Measurements from ENCODE around the gene TCF15.
"Not testable (repeated sequence)": the region's sequence is repeated elsewhere in the genome, so short reads cannot be mapped to it uniquely, and the experiment has no call there.

Gene TCF15

DNA sequence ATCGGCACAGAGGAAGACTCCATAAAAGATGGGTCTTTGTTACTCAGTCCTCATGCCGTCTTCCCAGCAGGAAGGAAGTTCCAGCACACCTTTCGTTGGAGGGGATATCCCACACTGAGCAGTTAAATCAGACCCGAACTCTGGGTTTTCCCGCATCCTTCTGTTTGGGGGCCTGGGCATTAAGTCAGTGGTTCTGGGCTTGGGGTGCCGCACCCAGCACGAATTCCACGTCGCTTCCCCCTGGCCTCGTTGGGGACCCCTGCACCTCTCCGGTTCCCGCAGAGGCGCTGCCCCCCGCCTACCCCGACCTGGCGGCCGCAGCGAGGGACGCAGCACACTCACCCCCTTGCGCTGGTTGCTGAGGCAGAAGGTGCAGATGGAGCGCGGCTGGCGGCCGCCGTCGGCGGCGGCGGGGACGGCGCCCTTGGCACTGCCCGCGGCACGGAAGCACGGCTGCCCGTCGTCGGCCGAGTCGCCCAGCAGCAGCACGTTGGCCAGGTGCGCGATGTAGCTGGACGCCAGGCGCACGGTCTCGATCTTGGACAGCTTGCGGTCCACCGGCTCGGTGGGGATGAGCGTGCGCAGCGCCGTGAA is 641 bp downstream of the TCF15 start:
- DNase-seq, result no peak

DNA sequence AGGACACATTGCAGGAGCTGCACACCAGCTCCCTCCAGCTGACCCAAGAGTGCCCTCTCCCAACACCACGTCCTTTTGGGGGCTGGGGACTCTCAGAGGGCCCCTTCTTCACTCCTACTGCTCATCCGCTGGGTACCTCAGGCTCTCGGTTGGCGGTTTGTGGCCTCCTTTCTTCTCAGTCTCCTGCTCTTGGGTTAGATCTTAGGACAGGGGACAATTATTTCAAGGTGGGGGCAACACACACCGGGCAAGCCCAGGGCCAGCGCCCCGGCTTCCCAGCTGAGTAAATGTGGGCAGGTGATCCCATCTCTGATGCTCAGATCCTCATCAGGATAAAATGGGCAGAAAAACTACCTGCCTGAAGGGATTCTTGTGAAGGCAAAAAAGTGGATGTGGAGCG is 1.1 kb downstream of the TCF15 start:
- DNase-seq, result no peak

DNA sequence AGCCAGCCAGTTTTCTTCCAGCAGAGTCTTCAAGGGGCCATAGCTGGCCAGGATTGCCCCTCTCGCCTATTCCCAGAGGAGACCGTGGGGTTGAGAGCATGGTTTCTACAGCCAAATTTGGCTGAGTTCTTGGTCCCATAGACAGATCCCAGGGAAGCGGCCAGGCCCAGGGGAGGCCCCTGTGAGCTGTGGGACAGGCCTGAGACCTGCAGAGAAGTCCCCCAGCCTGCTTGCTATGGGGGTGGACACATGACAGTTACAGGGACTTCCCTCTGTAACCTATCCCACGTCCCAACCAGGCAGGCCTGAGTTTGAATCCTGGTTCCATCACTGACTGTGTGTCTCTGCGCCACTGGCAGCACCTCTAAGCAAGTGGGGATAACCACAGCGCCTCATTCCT is 2.6 kb downstream of the TCF15 start:
- DNase-seq, result no peak

DNA sequence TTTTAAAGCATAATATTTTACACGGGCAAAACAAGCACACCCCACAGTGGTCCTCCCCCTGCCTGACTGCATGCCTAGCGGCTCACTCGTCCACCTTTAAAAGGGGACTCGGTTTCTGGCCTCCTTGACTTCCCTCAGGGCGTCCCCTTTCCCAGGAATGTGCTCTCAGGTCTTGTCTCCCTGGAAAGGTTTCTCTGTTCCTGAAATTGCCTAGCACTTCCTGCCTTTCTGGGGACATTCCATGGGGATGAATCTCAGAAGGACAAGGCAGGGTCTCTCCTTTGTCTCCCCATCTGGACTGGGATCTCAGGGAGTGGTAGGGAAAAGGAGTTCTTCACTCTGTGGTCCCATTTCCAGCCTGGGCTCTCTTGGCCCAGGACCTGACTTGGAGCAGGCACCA is 4.9 kb downstream of the TCF15 start:
- no peak for DNase-seq

DNA sequence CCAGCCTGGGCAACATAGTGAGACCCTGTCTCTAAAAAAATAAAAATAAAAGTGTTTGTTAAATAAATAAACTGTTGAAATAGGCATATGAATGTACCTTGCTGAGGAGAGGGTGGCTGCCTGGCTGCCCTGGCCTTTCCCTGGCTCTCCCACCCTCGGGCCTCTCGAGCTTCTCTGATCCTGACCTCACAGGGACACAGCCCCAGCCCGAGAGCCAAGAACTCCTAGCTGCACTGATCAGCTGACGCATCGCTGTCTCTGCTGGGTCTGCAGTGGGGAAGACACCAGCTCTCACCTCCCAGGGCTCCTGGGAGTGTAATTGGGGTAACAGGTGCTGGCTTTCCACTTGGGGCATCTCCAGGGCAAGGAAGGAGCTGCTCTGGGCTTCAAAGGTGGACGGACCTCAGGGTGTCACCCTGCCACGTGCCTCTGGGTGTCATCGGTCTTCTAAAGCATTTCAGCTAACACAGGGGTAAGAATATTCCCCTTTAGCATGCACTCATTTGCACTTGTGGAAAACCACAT is 6.9 kb downstream of the TCF15 start:
- DNase-seq, result peak; percentile 8

DNA sequence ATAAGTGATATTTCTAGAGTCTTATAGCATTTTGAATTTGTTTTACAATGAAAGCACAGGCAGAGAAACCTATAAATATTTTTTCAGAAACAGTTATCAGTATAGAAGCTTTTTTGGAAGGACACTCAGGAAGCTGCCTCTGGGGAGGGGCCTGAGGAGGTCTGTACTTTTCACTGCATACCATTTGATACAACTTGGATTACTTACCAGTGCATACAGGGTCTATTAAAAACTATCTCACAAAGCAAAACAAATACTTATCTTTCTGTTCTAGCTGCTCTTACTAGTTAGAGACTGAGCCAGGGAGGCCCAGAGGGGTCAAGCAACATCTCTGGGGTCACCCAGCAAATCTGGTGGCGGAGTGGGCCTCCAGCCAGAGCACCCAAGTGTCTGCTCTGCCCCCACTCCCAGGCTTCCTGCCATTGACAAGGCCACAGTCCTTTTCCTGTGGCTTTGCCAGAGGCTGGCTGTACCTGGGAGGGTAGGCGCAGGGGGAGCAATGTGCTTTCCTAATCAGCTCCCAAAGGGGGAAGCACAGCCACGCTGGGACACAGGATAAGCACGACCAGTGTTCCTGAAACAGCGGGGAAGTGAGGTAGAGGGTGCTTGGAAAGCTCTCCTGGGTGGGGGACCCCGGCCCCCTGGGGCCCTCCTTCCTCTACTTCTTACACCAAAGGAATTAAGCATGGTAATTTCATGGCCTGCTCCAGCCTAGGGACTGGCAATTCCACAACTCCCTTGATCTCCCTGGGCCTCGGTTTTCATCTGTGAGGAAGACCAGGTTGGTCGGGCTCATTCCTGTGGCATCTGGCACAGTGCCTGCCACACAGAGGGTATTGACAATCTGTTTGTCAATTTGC is 7.8 kb downstream of the TCF15 start:
- DNase-seq, result no peak

DNA sequence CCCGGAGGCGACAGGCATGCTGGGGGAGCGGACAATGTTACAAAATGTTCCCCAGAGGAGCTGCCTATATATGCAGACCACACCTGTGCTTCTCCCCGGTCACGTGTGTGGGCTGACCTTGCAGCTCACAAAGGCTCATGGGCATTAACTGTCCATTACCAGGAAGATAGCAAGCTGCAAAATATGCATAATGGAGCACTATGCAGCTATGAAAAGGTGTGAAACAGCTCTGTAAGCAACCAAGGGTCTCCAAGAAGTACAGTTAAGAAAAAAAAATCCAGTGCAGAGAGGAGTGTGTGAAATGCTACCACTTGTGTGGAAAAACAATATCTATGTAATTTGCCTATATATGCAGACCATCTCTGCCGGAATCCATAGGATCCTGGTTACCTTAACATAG is 9.4 kb downstream of the TCF15 start:
- no peak for DNase-seq

DNA sequence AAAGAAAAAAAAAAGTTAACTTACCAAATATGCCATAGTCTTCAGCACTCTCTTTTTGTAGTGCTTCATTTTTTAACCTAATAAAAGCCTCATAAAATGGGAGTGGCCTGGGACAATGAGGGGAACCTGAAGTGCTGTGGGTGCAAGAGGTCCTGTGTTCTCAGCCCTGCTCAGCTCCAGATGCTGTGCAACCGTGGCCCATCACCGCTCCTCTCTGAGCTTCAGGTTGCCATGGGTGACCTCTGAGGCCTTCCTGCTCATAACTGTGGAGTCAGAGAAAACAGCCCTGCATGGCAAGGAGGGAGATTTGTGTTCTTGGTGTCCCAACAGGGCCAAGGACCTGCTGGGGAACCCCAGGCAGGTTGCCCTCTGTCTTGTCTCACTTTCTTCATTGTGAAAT is 10.0 kb downstream of the TCF15 start:
- DNase-seq, result no peak

DNA sequence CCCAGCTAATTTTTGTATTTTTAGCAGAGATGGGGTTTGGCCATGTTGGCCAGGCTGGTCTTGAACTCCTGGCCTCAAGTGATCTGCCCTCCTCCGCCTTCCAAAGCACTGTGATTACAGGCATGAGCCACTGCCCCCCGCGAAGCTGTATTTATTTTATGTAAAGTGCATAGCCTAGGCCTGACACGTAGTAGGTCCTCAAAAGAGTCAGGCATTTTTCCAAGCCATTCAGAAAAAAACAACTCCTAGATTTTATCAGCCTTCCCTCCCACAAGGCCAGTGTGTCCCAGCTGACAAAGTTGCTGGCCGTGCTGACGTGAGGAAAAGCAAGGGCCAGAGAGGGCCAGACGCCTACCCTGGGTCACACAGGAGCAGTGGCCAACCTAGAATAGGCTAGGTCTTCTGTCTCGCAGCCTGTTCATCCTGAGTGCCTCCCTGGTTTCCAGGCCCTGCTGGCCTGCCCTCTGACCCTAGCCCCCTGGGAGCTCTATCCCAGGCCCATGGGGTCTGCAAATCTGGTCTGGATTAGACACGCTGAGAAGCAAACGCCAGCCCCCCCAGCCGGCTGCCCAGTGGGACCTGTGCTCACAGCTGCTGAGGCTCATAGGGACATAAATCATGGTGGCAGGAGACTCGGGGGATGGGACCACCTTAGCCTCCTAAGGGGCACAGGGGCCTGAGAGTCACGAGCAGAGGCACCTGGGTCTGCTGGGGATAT is 11.8 kb downstream of the TCF15 start:
- no peak for DNase-seq

DNA sequence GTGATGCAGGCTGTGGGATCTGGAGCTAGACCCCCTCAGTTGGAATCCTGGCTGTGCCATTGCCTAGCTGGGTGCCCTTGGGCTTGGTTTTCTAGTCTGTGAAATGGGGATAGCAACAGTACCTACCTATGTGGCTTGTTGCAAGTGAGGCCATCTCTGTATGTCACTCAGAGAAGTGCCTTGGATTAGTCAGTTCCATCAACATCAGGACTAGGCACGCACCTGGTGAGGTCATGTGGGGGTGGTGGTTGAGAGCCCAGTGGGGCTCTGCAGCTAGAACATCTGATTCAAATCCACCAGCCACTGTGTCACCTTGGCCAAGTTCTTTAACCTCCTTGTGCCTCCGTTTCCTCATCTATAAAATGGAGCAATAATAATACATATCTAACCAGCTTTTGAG is 12.5 kb downstream of the TCF15 start:
- no peak for DNase-seq

DNA sequence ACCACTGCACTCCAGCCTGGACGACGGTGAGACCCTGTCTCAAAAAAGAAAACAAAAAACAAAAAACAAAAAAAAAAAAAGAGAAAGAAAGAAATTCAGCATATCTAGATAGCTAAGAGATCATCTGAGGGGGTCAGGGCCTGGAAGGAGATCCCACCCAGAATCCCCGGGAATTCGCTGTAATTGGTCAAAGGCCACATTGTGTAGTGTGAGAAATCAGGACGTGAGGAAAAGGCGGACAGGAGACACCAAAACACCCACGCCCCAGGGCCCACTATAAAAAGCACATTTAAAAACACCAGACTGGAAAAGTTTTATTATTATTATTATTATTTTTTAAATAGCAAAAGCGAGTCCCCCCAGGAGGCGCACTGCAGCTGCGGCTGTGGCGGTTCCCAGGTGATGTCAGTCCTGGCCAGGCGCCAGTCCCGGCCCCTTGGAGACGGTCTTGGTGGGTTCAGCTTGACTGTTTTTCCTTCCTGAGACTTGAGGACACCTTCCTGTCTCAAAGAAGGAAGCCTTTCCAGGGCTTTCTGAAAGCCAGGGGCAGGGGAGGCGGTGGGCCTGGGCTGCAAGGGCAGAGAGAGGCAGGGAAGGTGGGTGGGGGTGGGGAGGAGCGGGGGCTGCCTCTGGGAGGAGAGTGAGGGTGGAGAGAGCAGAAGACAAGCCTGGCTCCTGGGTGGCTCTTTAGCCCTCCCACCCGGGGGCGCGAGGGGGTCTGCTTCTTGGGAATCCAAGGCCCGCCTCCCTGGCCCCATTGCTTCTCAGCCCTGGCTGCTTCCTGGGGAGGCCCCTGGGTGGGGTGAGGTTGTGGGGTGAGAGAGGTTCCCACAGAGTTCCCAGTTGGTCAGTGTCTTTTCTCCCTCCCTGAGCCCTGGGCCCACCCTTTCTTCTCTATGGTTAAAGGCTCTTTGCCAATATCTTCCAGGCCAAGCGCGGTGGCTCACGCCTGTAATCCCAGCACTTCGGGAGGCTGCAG is 14.5 kb downstream of the TCF15 start:
- DNase-seq, result no peak

DNA sequence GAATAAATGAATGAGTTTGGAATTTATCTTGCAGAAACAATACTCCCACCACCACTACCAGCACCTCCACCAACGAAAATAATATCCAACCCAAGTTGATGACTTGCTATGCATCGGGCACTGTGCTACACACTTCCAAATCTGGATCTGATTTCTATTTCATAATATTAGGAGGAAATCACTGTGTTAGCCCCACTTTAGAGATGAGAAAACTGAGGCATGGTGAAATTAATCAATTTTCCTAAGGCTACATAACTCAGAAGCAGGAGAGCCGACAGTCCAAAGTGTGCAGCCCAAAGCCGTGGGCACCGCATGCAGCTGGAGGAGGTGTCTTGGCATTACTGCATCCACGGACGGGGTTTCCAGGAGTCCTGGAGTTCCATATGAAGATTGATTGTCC is 17.6 kb downstream of the TCF15 start:
- no peak for DNase-seq

DNA sequence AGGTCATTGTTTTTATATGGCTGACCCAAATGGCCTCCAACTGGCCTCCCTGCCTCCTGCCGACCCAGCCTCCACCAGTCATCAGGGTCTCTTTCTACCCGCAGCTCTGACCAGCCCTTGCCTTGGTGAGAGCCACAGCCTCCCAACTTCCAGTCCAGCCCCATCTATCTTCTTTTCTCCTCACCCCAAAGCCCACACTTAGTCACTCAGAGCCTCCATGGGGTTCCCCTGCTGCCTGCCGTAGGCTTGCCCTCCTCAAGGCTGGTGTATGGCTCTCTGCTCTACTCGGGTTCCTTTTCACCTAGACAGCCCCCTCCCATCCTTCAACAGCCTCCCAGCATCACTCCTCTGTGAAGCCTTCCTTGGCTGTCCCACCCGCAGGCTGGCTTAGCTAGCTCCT is 18.2 kb downstream of the TCF15 start:
- no peak for DNase-seq

DNA sequence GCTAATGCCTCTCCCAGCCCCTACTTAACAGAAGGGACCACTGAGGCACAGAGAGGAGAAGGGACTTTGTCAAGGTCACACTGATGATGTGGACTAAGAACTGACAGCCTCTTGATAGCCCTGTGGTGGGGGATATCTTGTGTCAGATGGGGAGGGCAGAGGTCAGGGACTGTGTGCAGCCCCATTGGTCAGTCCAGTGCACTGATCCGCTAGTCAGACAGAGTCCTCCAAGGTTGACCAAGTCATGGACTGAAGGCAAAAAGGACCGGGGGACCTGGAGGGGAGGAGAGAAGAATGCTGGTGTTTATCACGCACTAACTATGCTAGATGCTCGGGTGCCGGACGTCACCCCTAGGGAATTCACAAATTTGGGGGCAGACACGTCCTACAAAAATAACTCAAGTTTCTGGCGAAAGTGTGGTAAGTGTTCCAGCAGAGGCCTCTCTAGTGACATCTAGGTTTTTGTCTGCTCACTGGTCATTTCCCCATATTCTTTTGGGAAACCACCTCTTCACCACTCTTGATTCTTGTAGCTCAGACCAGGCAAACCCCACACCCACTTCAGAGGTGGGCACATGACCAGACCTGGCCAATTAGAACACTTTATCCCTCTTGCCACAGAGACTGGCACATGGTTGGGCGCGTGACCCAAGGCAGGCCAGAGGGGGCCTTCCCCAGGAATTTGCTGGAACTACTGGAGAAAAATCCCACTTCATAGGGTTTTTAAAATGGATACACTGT is 21.0 kb downstream of the TCF15 start:
- DNase-seq, result peak; percentile 66

DNA sequence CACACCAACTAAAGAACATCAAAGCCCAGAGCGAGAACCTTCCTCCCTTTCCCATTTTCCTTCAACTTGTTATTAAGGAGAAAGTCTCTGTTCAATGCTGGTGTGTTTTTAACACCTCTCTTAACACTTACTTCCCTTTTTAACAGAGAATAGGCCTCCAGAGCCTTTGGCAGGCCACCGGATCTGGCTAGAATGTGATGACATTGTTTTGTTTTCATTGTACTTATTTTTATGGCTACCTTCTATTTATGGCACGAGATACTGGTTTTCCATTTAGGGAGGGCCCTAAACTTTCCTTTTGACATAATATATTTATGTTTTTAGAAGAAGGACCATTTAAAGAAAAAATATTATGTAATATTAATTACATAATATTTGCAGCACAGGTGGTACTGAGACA is 21.6 kb downstream of the TCF15 start:
- DNase-seq, result peak; percentile 74

DNA sequence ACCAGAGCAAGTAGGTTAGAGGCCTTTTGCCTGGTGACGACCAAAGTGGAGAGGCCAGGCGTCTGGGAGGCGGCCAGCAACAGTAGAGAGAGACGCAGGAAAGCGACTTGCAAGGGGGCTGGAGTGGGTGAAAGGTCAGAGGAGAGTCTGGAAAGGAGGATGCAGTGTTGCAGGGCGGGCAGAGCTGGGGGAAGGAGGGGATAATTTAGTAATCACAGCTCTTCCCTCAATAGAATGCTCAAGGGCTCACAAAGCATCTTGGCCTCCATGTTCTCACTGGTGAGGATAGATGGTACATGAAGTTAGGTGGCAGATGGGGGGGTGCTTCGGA is 25.2 kb downstream of the TCF15 start:
- DNase-seq, result no peak

DNA sequence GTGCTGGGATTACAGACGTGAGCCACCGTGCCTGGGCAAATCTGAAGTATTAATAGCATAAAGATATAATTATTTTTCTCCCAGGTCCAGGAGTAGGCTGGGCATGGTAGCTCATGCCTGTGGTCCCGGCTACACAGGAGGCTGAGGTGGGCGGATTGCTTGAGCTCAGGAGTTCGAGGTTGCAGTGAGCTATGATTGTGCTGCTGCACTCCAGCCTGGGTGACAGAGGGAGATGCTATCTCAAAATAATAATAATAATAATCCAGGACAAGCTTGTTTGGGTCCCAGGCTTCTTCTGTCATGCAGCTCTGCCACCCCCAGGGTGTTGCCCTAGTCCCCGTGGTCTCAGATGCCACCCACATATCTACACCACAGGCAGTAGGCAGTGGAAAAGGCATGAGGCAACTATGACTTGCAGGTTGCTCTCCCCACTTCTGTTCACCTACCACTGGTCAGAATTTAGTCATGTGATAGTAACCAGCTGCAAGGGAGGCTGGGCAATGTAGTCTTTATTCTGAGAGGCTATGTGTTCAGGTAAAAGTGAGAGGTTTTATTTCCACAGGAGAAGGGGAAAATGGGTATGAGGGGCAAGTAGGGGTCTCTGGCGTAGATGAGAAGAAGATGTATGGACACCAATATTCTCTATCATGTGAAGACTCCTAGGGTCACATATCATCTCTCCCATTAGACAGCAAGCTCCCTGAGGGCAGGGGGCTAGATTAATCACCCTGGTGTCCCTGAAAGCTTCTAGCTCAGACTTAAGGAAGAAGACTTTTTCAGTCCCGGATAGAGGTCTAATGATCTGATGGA is 25.7 kb downstream of the TCF15 start:
- DNase-seq, result peak; percentile 37

DNA sequence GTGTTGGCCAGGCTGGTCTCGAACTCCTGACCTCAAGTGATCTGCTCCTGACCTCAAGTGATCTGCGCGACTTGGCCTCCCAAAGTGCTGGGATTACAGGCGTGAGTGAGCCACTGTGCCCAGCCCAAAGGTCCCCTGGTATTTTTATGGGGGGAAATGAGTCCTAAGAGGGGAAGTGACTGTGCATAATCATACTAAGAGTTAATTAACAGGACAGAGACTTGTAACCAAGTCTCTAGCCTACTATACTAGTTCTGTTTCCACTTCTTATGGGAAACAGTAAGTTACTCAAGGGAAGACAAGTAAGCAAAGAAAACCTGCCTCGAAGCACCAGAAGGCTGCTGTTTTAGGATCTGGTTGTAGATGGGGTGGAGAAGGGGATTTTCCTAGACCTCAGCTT is 27.9 kb downstream of the TCF15 start:
- peak; percentile 30 for DNase-seq

DNA sequence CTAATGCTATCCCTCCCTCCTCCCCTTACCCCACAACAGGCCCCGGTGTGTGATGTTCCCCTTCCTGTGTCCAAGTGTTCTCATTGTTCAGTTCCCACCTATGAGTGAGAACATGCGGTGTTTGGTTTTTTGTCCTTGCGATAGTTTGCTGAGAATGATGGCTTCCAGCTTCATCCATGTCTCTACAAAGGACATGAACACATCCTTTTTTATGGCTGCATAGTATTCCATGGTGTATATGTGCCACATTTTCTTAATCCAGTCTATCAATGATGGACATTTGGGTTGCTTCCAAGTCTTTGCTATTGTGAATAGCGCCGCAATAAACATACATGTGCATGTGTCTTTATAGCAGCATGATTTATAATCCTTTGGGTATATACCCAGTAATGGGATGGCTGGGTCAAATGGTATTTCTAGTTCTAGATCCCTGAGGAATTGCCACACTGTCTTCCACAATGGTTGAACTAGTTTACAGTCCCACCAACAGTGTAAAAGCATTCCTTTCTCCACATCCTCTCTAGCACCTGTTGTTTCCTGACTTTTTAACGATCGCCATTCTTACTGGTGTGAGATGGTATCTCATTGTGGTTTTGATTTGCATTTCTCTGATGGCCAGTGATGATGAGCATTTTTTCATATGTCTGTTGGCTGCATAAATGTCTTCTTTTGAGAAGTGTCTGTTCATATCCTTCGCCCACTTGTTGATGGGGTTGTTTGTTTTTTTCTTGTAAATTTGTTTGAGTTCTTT is 31.0 kb downstream of the TCF15 start:
- not testable (repeated sequence) for DNase-seq

DNA sequence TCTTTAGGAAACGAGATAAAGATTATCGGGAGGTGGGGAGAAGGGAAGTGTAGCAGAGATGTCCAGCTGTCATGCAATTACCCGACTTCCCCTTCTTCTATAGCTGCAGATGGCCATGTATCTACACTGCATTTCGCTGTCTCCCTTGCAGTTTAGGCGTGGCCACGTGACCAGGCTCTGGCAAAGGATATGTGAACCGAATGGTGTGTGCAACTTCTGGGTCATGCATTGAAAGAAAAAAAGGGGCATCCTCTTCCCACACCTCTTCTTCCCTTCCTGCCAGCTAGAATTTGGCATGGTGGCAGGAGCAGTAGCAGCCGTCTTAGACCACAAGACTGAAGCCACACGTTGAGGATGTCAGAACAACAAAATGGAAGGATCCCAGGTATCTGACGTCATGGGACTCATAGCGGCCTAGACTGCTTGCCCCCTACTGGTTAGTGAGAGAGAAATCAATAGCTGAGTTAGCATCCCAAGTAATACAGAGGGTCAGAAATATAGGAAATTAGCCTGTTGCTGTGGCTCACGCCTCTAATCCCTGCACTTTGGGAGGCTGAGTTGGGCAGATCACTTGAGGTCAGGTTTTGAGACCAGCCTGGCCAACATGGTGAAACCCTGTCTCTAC is 32.8 kb downstream of the TCF15 start:
- DNase-seq, result peak; percentile 82
